Right lobe of liver (tissue), 6 donors: Measurements from ENCODE around the gene AGFG1. TPM values are rescaled to one million over a fixed set of nuclear protein-coding genes. Genes with fewer than 3 reads are reported as not detected.

Source experiments
- ATAC-seq, 4 donors: fragments of 200-7000 bp; cut with Tn5 transposase; one replicate each; pipeline ENCODE4 v1.9.1; 2020; ENCODE audit warnings: mild to moderate bottlenecking in 4 of 4, moderate library complexity in 4 of 4
- DNase-seq, 3 donors: peaks; one replicate each; pipeline ENCODE4 v3.0.0-alpha.2; 2020
- H3K27ac ChIP-seq, 3 donors: fragments of 200-600 bp; one replicate each; pipeline ENCODE4 v1.8.0; 2022
- H3K27me3 ChIP-seq, 2 donors: fragments of 200-600 bp; one replicate each; pipeline ENCODE4 v1.8.0; 2022
- H3K36me3 ChIP-seq, 4 donors: fragments of 200-600 bp; sonication (generic) in 1 of 4; one replicate each; pipeline versions ENCODE4 v1.5.1 to v1.8.0; 2017 to 2022; ENCODE audit warnings: control low read depth in 1 of 4
- H3K4me1 ChIP-seq, 4 donors: fragments of 200-600 bp; sonication (generic) in 1 of 4; one replicate each; pipeline versions ENCODE4 v1.5.1 to v1.8.0; 2017 to 2022; ENCODE audit warnings: control low read depth in 1 of 4
- H3K4me3 ChIP-seq, 3 donors: fragments of 200-600 bp; one replicate each; pipeline ENCODE4 v1.8.0; 2022
- H3K9me3 ChIP-seq, 4 donors: fragments of 200-600 bp; sonication (generic) in 1 of 4; one replicate each; pipeline versions ENCODE4 v1.5.1 to v1.8.0; 2017 to 2022; ENCODE audit warnings: control low read depth in 1 of 4
- CTCF ChIP-seq, 4 donors: fragments of 200-600 bp in 3 of 4; fragments of 450-650 bp in 1 of 4; IDR thresholded peaks; one replicate each; pipeline versions ENCODE4 v1.5.1 to v1.8.0; 2016 to 2022; ENCODE audit warnings: antibody characterized with exemption in 4 of 4, mild to moderate bottlenecking in 2 of 4
- POLR2A ChIP-seq: fragments of 450-650 bp; IDR thresholded peaks from one replicate; pipeline ENCODE4 v1.6.1; 2017; ENCODE audit warnings: antibody characterized with exemption, mild to moderate bottlenecking
- WGBS: methylation state at CpG from one replicate; pipeline ENCODE4 v1.1.6; 2018; ENCODE audit warnings: low coverage, low lambda C conversion rate; ENCODE audit not compliant: insufficient coverage; ENCODE audit errors: missing lambda C conversion rate; 5-methylcytosine and 5-hydroxymethylcytosine counted together
- intact Hi-C, 2 donors: fragments of 100-400 bp; cut with DNase I; formaldehyde crosslinking; loops; one replicate each; pipeline versions ENCODE4 v1.11.2 to v1.14.1; 2022
- total RNA-seq, 6 experiments: library from RNA; depleted of rRNA in 2 of 6; stranded (reverse); fragments of >200 nt in 2 of 6; fragmentation: NEBNext Ultra II Directional in 3 of 6; extraction: Animal tissue kit (Norgen Biotek cat#: 25700) in 3 of 6; gene quantifications; one replicate each; pipeline versions ENCODE4 v1.1.0 to v1.2.4, GENCODE V29; 2016 to 2023
- donor health status: DM: no; HTN: yes; CAD: no.
- donor health status: DM: no; HTN: no; CAD: no.
- donor health status: DM: no; HTN: no; CAD: no.
- donor health status: DM: no; HTN: yes; CAD: no.
- donor health status: DM: no; HTN: yes; CAD: no.

The AGFG1 gene
- total RNA-seq, 6 experiments from 2014 or later, result 25.2 to 70.0 (median 39.5) TPM

GRCh38 chr2:227562581-227562980 is 90.6 kb downstream of the AGFG1 start:
- no peaks in the 10 kb centered on the region for H3K27me3 ChIP-seq
- no peaks in the 10 kb centered on the region for H3K9me3 ChIP-seq
- no peak overlapping the region for H3K4me3 ChIP-seq
- ATAC-seq (no peak), DNase-seq (no peak)
- intact Hi-C loops, result no loop called here
- peaks cover 0 to 2% (median 0%) of the 10 kb centered on the region in 4 donors for H3K36me3 ChIP-seq
- no peak overlapping the region for H3K27ac ChIP-seq
- TF ChIP-seq POLR2A (no peak), CTCF (IDR thresholded peaks at IDR 0.05) (no peak)
- H3K4me1 ChIP-seq, result no peaks in the 10 kb centered on the region

GRCh38 chr2:227565080-227565479 is 93.1 kb downstream of the AGFG1 start:
- no peak for DNase-seq
- Histone ChIP-seq H3K27ac (no peak overlapping the region), H3K27me3 (no peaks in the 10 kb centered on the region), H3K4me3 (no peak overlapping the region), H3K36me3 (peaks cover 0 to 2% (median 0%) of the 10 kb centered on the region in 4 donors), H3K4me1 (no peaks in the 10 kb centered on the region), H3K9me3 (no peaks in the 10 kb centered on the region)
- intact Hi-C loops, result no loop called here
- TF ChIP-seq CTCF (IDR thresholded peaks at IDR 0.05) (no peak), POLR2A (no peak)
- ATAC-seq, result no peak
- 100% methylated on average over 1 of the region's 1 CpG for WGBS

- Histone ChIP-seq H3K27ac (no peak overlapping the region), H3K4me3 (no peak overlapping the region), H3K27me3 (no peaks in the 10 kb centered on the region), H3K36me3 (peaks cover 0 to 2% (median 0%) of the 10 kb centered on the region in 4 donors), H3K9me3 (no peaks in the 10 kb centered on the region), H3K4me1 (no peaks in the 10 kb centered on the region)
- 58% methylated on average over 3 of the region's 3 CpGs for WGBS
- no peak for ATAC-seq
- intact Hi-C loops, result no loop called here
- no peak for DNase-seq
- TF ChIP-seq POLR2A (no peak), CTCF (IDR thresholded peaks at IDR 0.05) (no peak)
These were observed 94.1 kb downstream of the AGFG1 start for GRCh38 chr2:227566012-227566411.

GRCh38 chr2:227568852-227569169 is 96.9 kb downstream of the AGFG1 start:
- no peak for TF ChIP-seq CTCF (IDR thresholded peaks at IDR 0.05)
- TF ChIP-seq POLR2A, result no peak
- H3K27ac ChIP-seq, result no peak overlapping the region
- no peaks in the 10 kb centered on the region for H3K4me1 ChIP-seq
- H3K9me3 ChIP-seq, result no peaks in the 10 kb centered on the region
- intact Hi-C loops, result no loop called here
- no peak for DNase-seq
- 87% methylated on average over 2 of the region's 2 CpGs for WGBS
- no peak for ATAC-seq
- H3K36me3 ChIP-seq, result peaks cover 0 to 2% (median 0%) of the 10 kb centered on the region in 4 donors
- H3K27me3 ChIP-seq, result no peaks in the 10 kb centered on the region
- H3K4me3 ChIP-seq, result no peak overlapping the region

GRCh38 chr2:227570615-227571014 is 98.7 kb downstream of the AGFG1 start:
- intact Hi-C loops, result no loop called here
- Histone ChIP-seq H3K4me1 (no peaks in the 10 kb centered on the region), H3K4me3 (no peak overlapping the region), H3K36me3 (no peaks in the 10 kb centered on the region), H3K9me3 (no peaks in the 10 kb centered on the region), H3K27ac (no peak overlapping the region), H3K27me3 (no peaks in the 10 kb centered on the region)
- WGBS, result 43% methylated on average over 1 of the region's 1 CpG
- ATAC-seq (no peak), DNase-seq (no peak)
- TF ChIP-seq POLR2A (no peak), CTCF (IDR thresholded peaks at IDR 0.05) (no peak)
